GM23248 (cell line): ENCODE data around the gene KNL1. TPM values are rescaled to one million over a fixed set of nuclear protein-coding genes. Genes with fewer than 3 reads are reported as not detected.

Experiments used
- DNase-seq: peaks from one replicate; pipeline ENCODE4 v3.0.0-alpha.2; 2015
- H2AFZ ChIP-seq: fragments of 200-600 bp; sonication (generic); 2 replicates; pipeline ENCODE4 v1.6.1; 2016; ENCODE audit warnings: antibody characterized with exemption
- H3F3A ChIP-seq: fragments of 200-600 bp; sonication (generic); 2 replicates; pipeline ENCODE4 v1.6.1; 2016; ENCODE audit warnings: mild to moderate bottlenecking, antibody characterized with exemption, mixed run types; ENCODE audit not compliant: insufficient read depth
- H3K27ac ChIP-seq: fragments of 200-600 bp; sonication (generic); 2 replicates; pipeline ENCODE4 v1.5.1; 2016; ENCODE audit warnings: mild to moderate bottlenecking
- H3K27me3 ChIP-seq: fragments of 200-600 bp; sonication (generic); replicated peaks from 2 replicates; pipeline ENCODE4 v1.6.1; 2016; ENCODE audit warnings: mild to moderate bottlenecking; ENCODE audit not compliant: insufficient read depth
- H3K36me3 ChIP-seq: fragments of 200-600 bp; sonication (generic); 2 replicates; pipeline ENCODE4 v1.6.1; 2016; ENCODE audit warnings: low read depth, mild to moderate bottlenecking
- H3K4me1 ChIP-seq: fragments of 200-600 bp; sonication (generic); 2 replicates; pipeline ENCODE4 v1.6.1; 2016; ENCODE audit warnings: mild to moderate bottlenecking; ENCODE audit not compliant: insufficient read depth
- H3K4me2 ChIP-seq: fragments of 200-600 bp; sonication (generic); one replicate; pipeline ENCODE4 v1.6.1; 2016; ENCODE audit warnings: mild to moderate bottlenecking; ENCODE audit not compliant: unreplicated experiment
- H3K4me3 ChIP-seq: fragments of 200-600 bp; sonication (generic); 2 replicates; pipeline ENCODE4 v1.5.1; 2016; ENCODE audit warnings: mild to moderate bottlenecking
- H3K79me2 ChIP-seq: fragments of 200-600 bp; sonication (generic); 2 replicates; pipeline ENCODE4 v1.6.1; 2016; ENCODE audit warnings: mild to moderate bottlenecking; ENCODE audit not compliant: insufficient read depth
- H3K9ac ChIP-seq: fragments of 200-600 bp; sonication (generic); 2 replicates; pipeline ENCODE4 v1.6.1; 2016; ENCODE audit warnings: mild to moderate bottlenecking
- H3K9me2 ChIP-seq: fragments of 200-600 bp; sonication (generic); 2 replicates; pipeline ENCODE4 v1.6.1; 2016; ENCODE audit warnings: mixed run types, mild to moderate bottlenecking, moderate library complexity; ENCODE audit not compliant: insufficient read depth
- H3K9me3 ChIP-seq: fragments of 200-600 bp; sonication (generic); one replicate; pipeline ENCODE4 v1.6.1; 2017; ENCODE audit warnings: low read depth
- H4K20me1 ChIP-seq: fragments of 200-600 bp; sonication (generic); 2 replicates; pipeline ENCODE4 v1.6.0; 2016; ENCODE audit not compliant: insufficient read depth
- EZH2 ChIP-seq: fragments of 200-600 bp; sonication (generic); IDR thresholded peaks from 2 replicates; pipeline ENCODE4 v1.6.1; 2018; ENCODE audit warnings: antibody characterized with exemption, mild to moderate bottlenecking; ENCODE audit not compliant: insufficient read depth, poor library complexity, severe bottlenecking
- EZH2phosphoT487 ChIP-seq: fragments of 200-600 bp; sonication (generic); IDR thresholded peaks from 2 replicates; pipeline ENCODE4 v1.6.1; 2018; ENCODE audit warnings: antibody characterized with exemption, moderate library complexity, mild to moderate bottlenecking, low read depth; ENCODE audit not compliant: insufficient read depth
- WGBS, 2 experiments: methylation state at CpG; one replicate each; pipeline ENCODE4 v1.1.6; 2015 to 2017; ENCODE audit warnings: low lambda C conversion rate in 2 of 2, low coverage in 1 of 2; ENCODE audit errors: missing lambda C conversion rate in 2 of 2; 5-methylcytosine and 5-hydroxymethylcytosine counted together
- in situ Hi-C: fragments of 300-500 bp; cut with MboI; formaldehyde crosslinking; loops from 2 replicates; pipeline ENCODE4 v1.15.0; 2020
- polyA plus RNA-seq: library from polyadenylated mRNA; unstranded; fragments of >200 nt; fragmentation: Nextera tagmentation; extraction: Ambion mirVana; gene quantifications from 2 replicates; pipeline ENCODE4 v1.2.1, GENCODE V29; 2016
- total RNA-seq: library from RNA; depleted of rRNA; stranded (reverse); fragments of >200 nt; shearing (Covaris generic); gene quantifications from 2 replicates; pipeline ENCODE4 v1.2.3, GENCODE V29; 2014

The KNL1 gene
- total and polyA plus RNA-seq, 2 experiments from 2014 or later, result 5.7 to 14.5 TPM

- Histone ChIP-seq H3K36me3 (peaks cover 39% of the 10 kb centered on the region), H3K9ac (no peak overlapping the region), H2AFZ (no peak overlapping the region), H3K27me3 (no peaks in the 10 kb centered on the region), H3K4me1 (no peaks in the 10 kb centered on the region), H3K4me3 (no peak overlapping the region), H3K9me2 (no peaks in the 10 kb centered on the region), H3K27ac (no peak overlapping the region), H3K79me2 (peaks cover 63% of the 10 kb centered on the region), H4K20me1 (no peaks in the 10 kb centered on the region), H3K4me2 (no peak overlapping the region), H3F3A (no peaks in the 10 kb centered on the region), H3K9me3 (no peaks in the 10 kb centered on the region)
- no peak for TF ChIP-seq EZH2
- no peak for TF ChIP-seq EZH2phosphoT487
- in situ Hi-C loops, result no loop called here
- no peak for DNase-seq
- WGBS, 2 experiments, result 68 to 71% methylated on average over 6 of the region's 6 CpGs
Measured at GRCh38 chr15:40558952-40559742, 34.9 kb upstream of the KNL1 start.

DNA sequence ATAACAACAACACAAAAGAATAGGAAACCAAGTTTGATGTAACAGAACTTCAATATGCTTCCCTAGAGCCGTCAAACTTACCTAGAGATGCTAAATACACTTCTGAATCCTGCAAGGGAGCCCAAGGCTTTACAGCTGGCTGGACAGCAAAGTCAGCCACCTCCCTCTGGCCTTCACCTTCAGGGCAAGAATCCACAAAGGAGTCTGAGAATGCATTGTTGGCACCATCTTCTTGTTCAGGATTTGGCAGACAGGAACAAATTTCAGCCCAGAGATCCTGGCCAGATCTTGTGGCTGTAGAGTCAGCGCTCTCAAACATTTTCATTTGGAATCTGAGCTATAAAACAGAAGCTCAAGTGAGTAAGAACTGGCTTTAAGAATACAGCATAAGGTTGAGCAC is 31.4 kb upstream of the KNL1 start:
- 97 to 98% methylated on average over 2 of the region's 2 CpGs for WGBS, 2 experiments
- no peak overlapping the region for H2AFZ ChIP-seq

DNA sequence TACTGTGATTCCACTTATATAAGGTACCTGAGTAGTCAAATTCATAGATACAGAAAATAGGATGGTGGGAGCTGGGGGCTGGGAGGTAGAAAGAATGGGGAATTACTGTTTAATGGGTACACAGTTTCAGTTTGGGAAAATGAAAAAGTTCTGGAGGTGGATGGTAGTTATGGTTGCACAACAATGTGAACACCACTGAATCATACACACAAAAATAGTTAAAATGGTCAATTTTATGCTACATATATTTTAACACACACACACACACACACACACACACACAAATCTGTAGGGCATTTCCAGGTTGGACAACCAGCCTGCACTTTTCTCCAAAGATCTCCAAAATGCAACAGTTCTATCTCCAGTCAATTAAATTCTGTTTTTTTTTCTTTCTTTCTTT is 30.6 kb upstream of the KNL1 start:
- DNase-seq, result peak; percentile 34
- Histone ChIP-seq H3K9me3 (no peaks in the 10 kb centered on the region), H2AFZ (no peak overlapping the region), H3F3A (no peaks in the 10 kb centered on the region), H3K36me3 (peaks cover 9% of the 10 kb centered on the region; the same call in 1 of the 2 replicates), H3K4me1 (0 out of 2 replicates have a peak, but pooled peaks cover 3% of the 10 kb centered on the region), H3K4me3 (no peak overlapping the region), H3K9me2 (no peaks in the 10 kb centered on the region), H3K79me2 (peaks cover 60% of the 10 kb centered on the region), H4K20me1 (no peaks in the 10 kb centered on the region), H3K4me2 (peak overlapping the region; percentile 96), H3K27me3 (no peaks in the 10 kb centered on the region), H3K9ac (no peak overlapping the region), H3K27ac (no peak overlapping the region)
- TF ChIP-seq EZH2, result no peak
- TF ChIP-seq EZH2phosphoT487, result no peak
- in situ Hi-C loops, result no loop called here

More for the DNA sequence above, 31.4 kb upstream of the KNL1 start:
- no peaks in the 10 kb centered on the region for H4K20me1 ChIP-seq
- TF ChIP-seq EZH2 (no peak), EZH2phosphoT487 (no peak)
- no peak overlapping the region for H3K4me2 ChIP-seq
- DNase-seq, result no peak
- no peaks in the 10 kb centered on the region for H3K9me3 ChIP-seq
- in situ Hi-C loops, result no loop called here
- H3K79me2 ChIP-seq, result peaks cover 62% of the 10 kb centered on the region
- no peaks in the 10 kb centered on the region for H3K9me2 ChIP-seq
- no peak overlapping the region for H3K4me3 ChIP-seq
- no peaks in the 10 kb centered on the region for H3K27me3 ChIP-seq
- no peaks in the 10 kb centered on the region for H3F3A ChIP-seq
- no peak overlapping the region for H3K27ac ChIP-seq
- peaks cover 14% of the 10 kb centered on the region; the same call in 1 of the 2 replicates for H3K36me3 ChIP-seq
- 0 out of 2 replicates have a peak, but pooled peaks cover 3% of the 10 kb centered on the region for H3K4me1 ChIP-seq
- no peak overlapping the region for H3K9ac ChIP-seq

- H3K36me3 ChIP-seq, result peaks cover 9% of the 10 kb centered on the region; the same call in 1 of the 2 replicates
- peaks cover 5% of the 10 kb centered on the region; the same call in 1 of the 2 replicates for H3F3A ChIP-seq
- WGBS, 2 experiments, result 0 to 1% methylated on average over 40 of the region's 40 CpGs
- H3K9me2 ChIP-seq, result no peaks in the 10 kb centered on the region
- no peaks in the 10 kb centered on the region for H4K20me1 ChIP-seq
- no peaks in the 10 kb centered on the region for H3K9me3 ChIP-seq
- H3K4me3 ChIP-seq, result peak within 1 kb of the TSS; percentile 95
- peak within 1 kb of the TSS; percentile 99 for H2AFZ ChIP-seq
- peak within 1 kb of the TSS; percentile 87 for H3K27ac ChIP-seq
- peak; percentile 99 for DNase-seq
- peak within 1 kb of the TSS; percentile 96 for H3K4me2 ChIP-seq
- in situ Hi-C loops, result no loop called here
- H3K4me1 ChIP-seq, result 0 out of 2 replicates have a peak, but pooled peaks cover 3% of the 10 kb centered on the region
- H3K9ac ChIP-seq, result peak within 1 kb of the TSS; percentile 91
- H3K27me3 ChIP-seq, result no peaks in the 10 kb centered on the region
- H3K79me2 ChIP-seq, result peaks cover 52% of the 10 kb centered on the region
- no peak for TF ChIP-seq EZH2
- no peak for TF ChIP-seq EZH2phosphoT487
Measured at GRCh38 chr15:40564591-40565332, 29.3 kb upstream of the KNL1 start, which contains the start of gene CCDC32. TSS of gene CCDC32 (minus strand) at chr15:40565042. CDS start at chr15:40563015, 2,027 bp downstream.
